GM11168 (cell line): ENCODE results near the gene PRDM16.

Experiments used
- in situ Hi-C: fragments of 300-500 bp; cut with MboI; formaldehyde crosslinking; loops from one replicate; pipeline ENCODE4 v1.12.0; 2022; ENCODE audit warnings: low sequenced_read_pairs; ENCODE audit not compliant: unreplicated experiment

PRDM16 gene

GRCh38 chr1:3320246-3321152 is 251.5 kb downstream of the PRDM16 start:
- in situ Hi-C loops, result no loop called here

- in situ Hi-C loops, result no loop called here
Measured at GRCh38 chr1:3321559-3322449, 252.8 kb downstream of the PRDM16 start.

- in situ Hi-C loops, result no loop called here
Measured at GRCh38 chr1:3322450-3323020, 253.5 kb downstream of the PRDM16 start.

- in situ Hi-C loops, result no loop called here
Measured at GRCh38 chr1:3323021-3323795, 254.2 kb downstream of the PRDM16 start.

- in situ Hi-C loops, result no loop called here
Measured at GRCh38 chr1:3323796-3324703, 255.0 kb downstream of the PRDM16 start.

- in situ Hi-C loops, result no loop called here
Measured at GRCh38 chr1:3324704-3325535, 255.9 kb downstream of the PRDM16 start.

- in situ Hi-C loops, result no loop called here
Measured at GRCh38 chr1:3326516-3327388, 257.7 kb downstream of the PRDM16 start.

- in situ Hi-C loops, result no loop called here
Measured at GRCh38 chr1:3327389-3327702, 258.3 kb downstream of the PRDM16 start.

GRCh38 chr1:3327936-3328590 is 259.1 kb downstream of the PRDM16 start:
- in situ Hi-C loops, result no loop called here

- in situ Hi-C loops, result no loop called here
Measured at GRCh38 chr1:3329640-3330281, 260.8 kb downstream of the PRDM16 start.

GRCh38 chr1:3330771-3331245 is 261.8 kb downstream of the PRDM16 start:
- in situ Hi-C loops, result no loop called here

- in situ Hi-C loops, result no loop called here
Measured at GRCh38 chr1:3331564-3331963, 262.6 kb downstream of the PRDM16 start.

GRCh38 chr1:3332043-3332442 is 263.0 kb downstream of the PRDM16 start:
- in situ Hi-C loops, result no loop called here

- in situ Hi-C loops, result no loop called here
Measured at GRCh38 chr1:3332662-3333061, 263.7 kb downstream of the PRDM16 start.

GRCh38 chr1:3333903-3334302 is 264.9 kb downstream of the PRDM16 start:
- in situ Hi-C loops, result no loop called here

GRCh38 chr1:3334366-3334765 is 265.4 kb downstream of the PRDM16 start:
- in situ Hi-C loops, result no loop called here
